ENCODE results near the gene DSCAM.

GRCh38 chr21:40422896-40423635 is 423.9 kb downstream of the DSCAM start:
- TF ChIP-seq CTCF (IDR thresholded peaks at IDR 0.05) = no peak
- no peak for TF ChIP-seq POLR2A (IDR thresholded peaks at IDR 0.05)
